Esophagus squamous epithelium (tissue), 5 donors: ENCODE results near the gene KRTAP2-2. TPM values are rescaled to one million over a fixed set of nuclear protein-coding genes. Genes with fewer than 3 reads are reported as not detected.
"Not testable (repeated sequence)": the region's sequence is repeated elsewhere in the genome, so short reads cannot be mapped to it uniquely, and the experiment has no call there.

Experiments
- DNase-seq: peaks from one replicate; lab custom pipeline; 2025; lab: John Stamatoyannopoulos, UW
- H3K27ac ChIP-seq, 4 donors: fragments of 200-600 bp; sonication (generic); one replicate each; pipeline ENCODE4 v1.5.1; 2016 to 2019; ENCODE audit warnings: mild to moderate bottlenecking in 1 of 4
- H3K27me3 ChIP-seq, 4 donors: fragments of 200-600 bp; sonication (generic); 1 replicate in 3 of 4; 2 replicates in 1 of 4; pipeline versions ENCODE4 v1.5.1 to v1.6.0; 2017 to 2021; ENCODE audit warnings: antibody characterized with exemption in 1 of 4
- H3K36me3 ChIP-seq, 3 donors: fragments of 200-600 bp; sonication (generic); one replicate each; pipeline ENCODE4 v1.5.1; 2016 to 2019
- H3K4me1 ChIP-seq, 3 donors: fragments of 200-600 bp; sonication (generic); one replicate each; pipeline ENCODE4 v1.5.1; 2017 to 2019
- H3K4me3 ChIP-seq, 4 donors: fragments of 200-600 bp; sonication (generic); 1 replicate in 3 of 4; 2 replicates in 1 of 4; pipeline ENCODE4 v1.5.1; 2016 to 2019; ENCODE audit warnings: mild to moderate bottlenecking in 2 of 4, moderate library complexity in 1 of 4
- H3K9me3 ChIP-seq, 3 donors: fragments of 200-600 bp; sonication (generic); one replicate each; pipeline ENCODE4 v1.5.1; 2016 to 2019
- POLR2A ChIP-seq, 4 donors: fragments of 450-650 bp; IDR thresholded peaks; one replicate each; pipeline ENCODE4 v1.6.1; 2017; ENCODE audit warnings: antibody characterized with exemption in 4 of 4, mild to moderate bottlenecking in 4 of 4, moderate library complexity in 3 of 4
- WGBS, 2 donors: methylation state at CpG; one replicate each; pipeline ENCODE4 v1.1.5; 2018; 5-methylcytosine and 5-hydroxymethylcytosine counted together
- intact Hi-C: fragments of 100-400 bp; cut with DNase I; formaldehyde crosslinking; loops from one replicate; pipeline ENCODE4 v1.15.0; 2022
- total RNA-seq, 4 donors: library from RNA; depleted of rRNA; stranded (reverse); fragments of >200 nt; gene quantifications; one replicate each; pipeline ENCODE4 v1.1.0, GENCODE V29; 2016
- TF ChIP-seq, protein P1 (sequence below), 6 experiments: fragments of 450-650 bp in 4 of 6; fragments of 200-600 bp in 2 of 6; sonication (generic) in 2 of 6; IDR thresholded peaks; one replicate each; pipeline ENCODE4 v1.5.1; 2016 to 2019; ENCODE audit warnings: antibody characterized with exemption in 6 of 6, mild to moderate bottlenecking in 4 of 6, moderate library complexity in 4 of 6
- donor health status: DM: yes; HTN: yes; CAD: no.

Gene KRTAP2-2
- total RNA-seq, 4 donors from 2014 or later = not detected

DNA sequence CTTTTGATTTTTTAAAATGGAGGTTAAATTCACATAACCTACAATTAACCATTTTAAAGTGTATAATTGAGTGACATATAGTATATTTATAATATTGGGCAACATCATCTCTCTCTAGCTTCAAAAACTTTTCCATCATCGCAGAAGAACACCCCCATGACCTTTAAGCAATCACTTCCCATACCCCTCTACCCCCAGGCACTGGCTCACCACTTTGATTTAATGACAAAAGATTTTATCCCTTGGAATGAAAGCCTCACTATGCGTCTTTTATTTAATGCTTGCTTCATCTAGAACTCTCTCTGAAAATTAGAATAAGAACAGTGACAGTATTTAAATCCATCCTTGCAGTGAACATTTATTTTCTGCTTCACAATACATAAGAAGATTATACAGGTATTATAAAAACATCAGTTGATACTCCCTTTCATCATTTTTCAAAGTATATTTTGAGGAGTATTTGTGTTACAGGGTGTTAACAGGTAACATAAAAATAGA lies 17.1 kb downstream of the KRTAP2-2 start:
- TF ChIP-seq POLR2A (IDR thresholded peaks at IDR 0.05) = no peak
- TF ChIP-seq, protein P1, sequence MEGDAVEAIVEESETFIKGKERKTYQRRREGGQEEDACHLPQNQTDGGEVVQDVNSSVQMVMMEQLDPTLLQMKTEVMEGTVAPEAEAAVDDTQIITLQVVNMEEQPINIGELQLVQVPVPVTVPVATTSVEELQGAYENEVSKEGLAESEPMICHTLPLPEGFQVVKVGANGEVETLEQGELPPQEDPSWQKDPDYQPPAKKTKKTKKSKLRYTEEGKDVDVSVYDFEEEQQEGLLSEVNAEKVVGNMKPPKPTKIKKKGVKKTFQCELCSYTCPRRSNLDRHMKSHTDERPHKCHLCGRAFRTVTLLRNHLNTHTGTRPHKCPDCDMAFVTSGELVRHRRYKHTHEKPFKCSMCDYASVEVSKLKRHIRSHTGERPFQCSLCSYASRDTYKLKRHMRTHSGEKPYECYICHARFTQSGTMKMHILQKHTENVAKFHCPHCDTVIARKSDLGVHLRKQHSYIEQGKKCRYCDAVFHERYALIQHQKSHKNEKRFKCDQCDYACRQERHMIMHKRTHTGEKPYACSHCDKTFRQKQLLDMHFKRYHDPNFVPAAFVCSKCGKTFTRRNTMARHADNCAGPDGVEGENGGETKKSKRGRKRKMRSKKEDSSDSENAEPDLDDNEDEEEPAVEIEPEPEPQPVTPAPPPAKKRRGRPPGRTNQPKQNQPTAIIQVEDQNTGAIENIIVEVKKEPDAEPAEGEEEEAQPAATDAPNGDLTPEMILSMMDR (IDR thresholded peaks at IDR 0.05) = no peak
- DNase-seq = no peak
- Histone ChIP-seq H3K9me3 (no peaks in the 10 kb centered on the region), H3K27me3 (no peaks in the 10 kb centered on the region), H3K27ac (no peak overlapping the region), H3K4me3 (no peak overlapping the region), H3K36me3 (no peaks in the 10 kb centered on the region), H3K4me1 (peaks cover 0 to 22% (median 3%) of the 10 kb centered on the region in 3 donors)
- WGBS, 2 donors = 65 to 66% methylated on average over 2 of the region's 2 CpGs
- intact Hi-C loops = no loop called here

DNA sequence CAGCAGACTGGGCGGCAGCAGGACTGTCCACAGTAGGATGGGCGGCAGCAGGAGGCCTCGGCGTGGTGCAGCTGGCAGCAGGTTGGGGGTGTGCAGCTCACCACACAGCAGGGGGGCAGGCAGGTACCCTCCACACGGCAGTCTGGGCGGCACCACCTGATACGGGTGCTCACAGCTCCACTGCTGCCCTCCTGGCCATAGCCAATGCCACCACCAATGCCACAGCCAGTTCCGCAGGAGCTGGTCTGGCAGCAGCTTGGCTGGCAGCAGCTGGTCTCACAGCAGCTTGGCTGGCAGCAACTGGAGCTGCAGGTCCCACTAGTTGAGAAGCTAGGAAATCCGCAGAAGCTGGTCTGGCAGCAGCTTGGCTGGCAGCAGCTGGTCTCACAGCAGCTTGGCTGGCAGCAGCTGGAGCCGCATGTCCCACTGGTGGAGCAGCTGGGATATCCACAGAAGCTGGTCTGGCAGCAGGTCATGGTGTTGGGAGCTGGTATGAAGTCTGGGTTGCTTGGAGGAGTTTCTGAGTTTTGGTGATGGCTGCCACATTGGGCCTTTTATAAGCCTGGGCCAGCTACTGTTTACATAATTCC lies 20.6 kb downstream of the KRTAP2-2 start, which contains the start of gene KRTAP1-3:
Gene KRTAP1-3, minus strand, starts transcription at position 529 of the 590 bp plus-strand sequence. Its CDS starts 53 bp downstream, at position 476.
- intact Hi-C loops, H3K27ac ChIP-seq, H3K4me3 ChIP-seq, H3K36me3 ChIP-seq, DNase-seq, H3K27me3 ChIP-seq, H3K9me3 ChIP-seq: not testable (repeated sequence)
- H3K4me1 ChIP-seq = peaks cover 0 to 16% (median 3%) of the 10 kb centered on the region in 3 donors
- 90 to 91% methylated on average over 3 to 7 of the region's 10 CpGs for WGBS, 2 donors

DNA sequence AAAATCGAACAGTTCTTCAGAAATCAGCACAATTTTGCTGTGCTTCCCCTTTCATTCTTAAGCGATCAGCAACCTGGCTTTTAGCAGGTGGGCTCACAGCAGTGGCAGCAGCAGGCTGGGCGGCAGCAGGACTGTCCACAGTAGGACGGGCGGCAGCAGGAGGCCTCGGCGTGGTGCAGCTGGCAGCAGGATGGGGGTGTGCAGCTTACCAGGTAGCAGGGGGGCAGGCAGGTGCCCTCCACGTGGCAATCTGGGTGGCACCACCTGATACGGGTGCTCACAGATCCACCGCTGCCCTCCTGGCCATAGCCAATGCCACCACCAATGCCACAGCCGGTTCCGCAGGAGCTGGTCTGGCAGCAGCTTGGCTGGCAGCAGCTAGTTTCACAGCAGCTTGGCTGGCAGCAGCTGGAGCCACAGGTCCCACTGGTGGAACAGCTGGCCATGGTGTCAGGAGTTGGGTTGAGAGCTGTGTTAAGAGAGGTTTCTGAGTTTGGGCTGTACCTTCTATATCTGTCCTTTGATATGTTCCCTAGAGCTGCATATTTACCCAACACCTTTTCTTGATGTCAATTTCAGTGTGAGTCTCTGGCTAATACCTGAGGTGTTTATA lies 25.3 kb downstream of the KRTAP2-2 start, which contains the start of gene KRTAP1-4:
Gene KRTAP1-4, minus strand, starts transcription at position 563 of the 613 bp plus-strand sequence. Its CDS starts 117 bp downstream, at position 446.
- TF ChIP-seq, protein P1 (IDR thresholded peaks at IDR 0.05) = no peak
- TF ChIP-seq POLR2A (IDR thresholded peaks at IDR 0.05) = no peak
- H3K27me3 ChIP-seq = peaks cover 0 to 32% (median 0%) of the 10 kb centered on the region in 4 donors
- intact Hi-C loops = no loop called here
- no peaks in the 10 kb centered on the region for H3K36me3 ChIP-seq
- DNase-seq = no peak
- H3K27ac ChIP-seq = no peak within 1 kb of the TSS
- H3K4me1 ChIP-seq = peaks cover 0 to 21% (median 2%) of the 10 kb centered on the region in 3 donors
- WGBS, 2 donors = 81 to 94% methylated on average over 2 to 9 of the region's 12 CpGs
- H3K9me3 ChIP-seq = no peaks in the 10 kb centered on the region
- H3K4me3 ChIP-seq = no peak within 1 kb of the TSS

DNA sequence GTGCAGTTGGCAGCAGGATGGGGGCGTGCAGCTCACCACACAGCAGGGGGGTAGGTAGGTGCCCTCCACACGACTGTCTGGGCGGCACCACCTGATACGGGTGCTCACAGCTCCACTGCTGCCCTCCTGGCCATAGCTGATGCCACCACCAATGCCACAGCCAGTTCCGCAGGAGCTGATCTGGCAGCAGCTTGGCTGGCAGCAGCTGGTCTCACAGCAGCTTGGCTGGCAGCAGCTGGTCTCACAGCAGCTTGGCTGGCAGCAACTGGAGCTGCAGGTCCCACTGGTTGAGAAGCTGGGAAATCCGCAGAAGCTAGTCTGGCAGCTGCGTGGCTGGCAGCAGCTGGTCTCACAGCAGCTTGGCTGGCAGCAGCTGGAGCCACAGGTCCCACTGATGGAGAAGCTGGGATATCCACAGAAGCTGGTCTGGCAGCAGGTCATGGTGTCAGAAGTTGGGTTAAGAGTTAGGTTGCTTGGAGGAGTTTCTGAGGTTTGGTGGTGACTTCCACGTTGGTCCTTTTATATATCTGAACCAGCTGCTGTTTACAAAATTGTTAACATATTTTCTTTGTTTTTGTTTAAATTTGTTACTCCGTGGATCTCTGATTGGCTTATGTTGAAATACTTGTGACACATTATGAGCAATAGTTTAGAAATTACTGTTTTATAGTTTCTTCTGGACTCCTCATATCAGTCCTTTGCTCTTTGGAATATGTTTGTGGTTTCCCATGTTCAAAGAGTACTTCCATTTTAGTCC lies 28.1 kb downstream of the KRTAP2-2 start, which contains the start of gene KRTAP1-5:
Gene KRTAP1-5, minus strand, starts transcription at position 494 of the 757 bp plus-strand sequence. Its CDS starts 53 bp downstream, at position 441.
- no peak for TF ChIP-seq POLR2A (IDR thresholded peaks at IDR 0.05)
- TF ChIP-seq, protein P1 (IDR thresholded peaks at IDR 0.05) = no peak
- 28 to 44% methylated on average over 2 to 7 of the region's 9 CpGs for WGBS, 2 donors

DNA sequence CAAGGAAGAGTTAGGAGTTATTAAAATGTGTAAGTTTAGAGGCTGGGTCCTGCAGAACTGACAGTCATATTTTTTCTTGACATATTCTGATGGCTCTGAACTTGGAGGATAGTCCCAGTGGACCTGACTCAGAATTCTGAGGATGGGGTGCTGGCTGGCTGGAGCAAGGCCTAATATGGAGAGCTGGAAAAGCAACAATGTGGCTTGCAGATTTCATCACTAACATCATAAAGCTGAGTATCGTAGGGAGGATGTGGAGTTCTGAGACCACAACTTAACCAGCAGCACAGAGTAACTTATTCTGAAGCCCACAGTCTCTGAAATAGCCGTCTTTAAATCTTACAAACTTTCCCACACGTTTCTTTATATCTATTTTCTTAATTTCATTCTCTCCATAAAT lies 30.3 kb downstream of the KRTAP2-2 start:
- Histone ChIP-seq H3K27ac (no peak overlapping the region), H3K36me3 (no peaks in the 10 kb centered on the region), H3K4me3 (no peak overlapping the region), H3K27me3 (peaks cover 0 to 25% (median 0%) of the 10 kb centered on the region in 4 donors), H3K4me1 (peaks cover 0 to 9% (median 0%) of the 10 kb centered on the region in 3 donors), H3K9me3 (no peaks in the 10 kb centered on the region)
- DNase-seq = no peak
- intact Hi-C loops = no loop called here
- WGBS, 2 donors = 83 to 93% methylated on average over 3 of the region's 3 CpGs
- TF ChIP-seq POLR2A (IDR thresholded peaks at IDR 0.05) = no peak
- TF ChIP-seq, protein P1 (IDR thresholded peaks at IDR 0.05) = no peak

More for the DNA sequence above, 28.1 kb downstream of the KRTAP2-2 start, which contains the start of gene KRTAP1-5:
- no peak for DNase-seq
- no peak within 1 kb of the TSS for H3K27ac ChIP-seq
- no peak within 1 kb of the TSS for H3K4me3 ChIP-seq
- H3K9me3 ChIP-seq = no peaks in the 10 kb centered on the region
- no peaks in the 10 kb centered on the region for H3K36me3 ChIP-seq
- peaks cover 0 to 14% (median 0%) of the 10 kb centered on the region in 3 donors for H3K4me1 ChIP-seq
- H3K27me3 ChIP-seq = peaks cover 0 to 32% (median 0%) of the 10 kb centered on the region in 4 donors
- intact Hi-C loops = no loop called here
